ENCODE data around the gene DUSP23. TPM values are rescaled to one million over a fixed set of nuclear protein-coding genes. Genes with fewer than 3 reads are reported as not detected.

Gene DUSP23
- total RNA-seq, 6 experiments from 2014 or later: 28.3 to 125 (median 69.4) TPM

GRCh38 chr1:159791461-159791860, 10.7 kb downstream of the DUSP23 start:
- TF ChIP-seq, protein P1, sequence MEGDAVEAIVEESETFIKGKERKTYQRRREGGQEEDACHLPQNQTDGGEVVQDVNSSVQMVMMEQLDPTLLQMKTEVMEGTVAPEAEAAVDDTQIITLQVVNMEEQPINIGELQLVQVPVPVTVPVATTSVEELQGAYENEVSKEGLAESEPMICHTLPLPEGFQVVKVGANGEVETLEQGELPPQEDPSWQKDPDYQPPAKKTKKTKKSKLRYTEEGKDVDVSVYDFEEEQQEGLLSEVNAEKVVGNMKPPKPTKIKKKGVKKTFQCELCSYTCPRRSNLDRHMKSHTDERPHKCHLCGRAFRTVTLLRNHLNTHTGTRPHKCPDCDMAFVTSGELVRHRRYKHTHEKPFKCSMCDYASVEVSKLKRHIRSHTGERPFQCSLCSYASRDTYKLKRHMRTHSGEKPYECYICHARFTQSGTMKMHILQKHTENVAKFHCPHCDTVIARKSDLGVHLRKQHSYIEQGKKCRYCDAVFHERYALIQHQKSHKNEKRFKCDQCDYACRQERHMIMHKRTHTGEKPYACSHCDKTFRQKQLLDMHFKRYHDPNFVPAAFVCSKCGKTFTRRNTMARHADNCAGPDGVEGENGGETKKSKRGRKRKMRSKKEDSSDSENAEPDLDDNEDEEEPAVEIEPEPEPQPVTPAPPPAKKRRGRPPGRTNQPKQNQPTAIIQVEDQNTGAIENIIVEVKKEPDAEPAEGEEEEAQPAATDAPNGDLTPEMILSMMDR (IDR thresholded peaks at IDR 0.05): no peak
- no peak for TF ChIP-seq POLR2A (IDR thresholded peaks at IDR 0.05)
- 21% methylated on average over 3 of the region's 3 CpGs for WGBS (ENCODE audit: insufficient coverage, low coverage, low lambda C conversion rate, missing lambda C conversion rate)
- intact Hi-C loops (cut with DNase I): loop anchor here in 1 of 2 donors (10.0 kb wide), 1 partner anchor 223 kb away; no protein-coding TSS in a partner anchor

GRCh38 chr1:159795534-159795933, 14.8 kb downstream of the DUSP23 start:
- H3K4me3 ChIP-seq: no peak overlapping the region
- H3K9me3 ChIP-seq: no peaks in the 10 kb centered on the region
- DNase-seq: no peak
- no peaks in the 10 kb centered on the region for H3K36me3 ChIP-seq
- TF ChIP-seq, protein P1 (IDR thresholded peaks at IDR 0.05): no peak
- TF ChIP-seq POLR2A (IDR thresholded peaks at IDR 0.05): no peak
- no peaks in the 10 kb centered on the region for H3K4me1 ChIP-seq
- H3K27ac ChIP-seq: no peak overlapping the region
- H3K27me3 ChIP-seq: no peaks in the 10 kb centered on the region
- intact Hi-C loops (cut with DNase I): loop anchor here (5.0 to 10.0 kb wide), 3 partner anchors 92 to 219 kb away; no protein-coding TSS in a partner anchor
- 44% methylated on average over 5 of the region's 5 CpGs for whole genome bisulfite sequencing (ENCODE audit: insufficient coverage, low coverage, low lambda C conversion rate, missing lambda C conversion rate)
- no peak for ATAC-seq

More at GRCh38 chr1:159791461-159791860, 10.7 kb downstream of the DUSP23 start:
- no peak overlapping the region for H3K27ac ChIP-seq
- H3K9me3 ChIP-seq: no peaks in the 10 kb centered on the region
- peaks cover 0 to 4% (median 0%) of the 10 kb centered on the region in 4 donors for H3K4me1 ChIP-seq
- ATAC-seq (no peak), DNase-seq (no peak)
- no peak overlapping the region for H3K4me3 ChIP-seq
- H3K27me3 ChIP-seq: no peaks in the 10 kb centered on the region
- H3K36me3 ChIP-seq: no peaks in the 10 kb centered on the region

- H3K27ac ChIP-seq: no peak overlapping the region
- no peaks in the 10 kb centered on the region for H3K36me3 ChIP-seq
- no peaks in the 10 kb centered on the region for H3K4me1 ChIP-seq
- WGBS (ENCODE audit: insufficient coverage, low coverage, low lambda C conversion rate, missing lambda C conversion rate): 0% methylated on average over 2 of the region's 2 CpGs
- ATAC-seq (peak; percentile 89 to 97 (median 94)), DNase-seq (peak; percentile 47 to 60 (median 53))
- no peaks in the 10 kb centered on the region for H3K27me3 ChIP-seq
- no peak for TF ChIP-seq POLR2A (IDR thresholded peaks at IDR 0.05)
- TF ChIP-seq, protein P1 (IDR thresholded peaks at IDR 0.05): peak; percentile 74 to 84 (median 80)
- intact Hi-C loops (cut with DNase I): loop anchor here (5.0 to 10.0 kb wide), 3 partner anchors 88 to 216 kb away; no protein-coding TSS in a partner anchor
- no peak overlapping the region for H3K4me3 ChIP-seq
- no peaks in the 10 kb centered on the region for H3K9me3 ChIP-seq
These were observed 18.1 kb downstream of the DUSP23 start for GRCh38 chr1:159798893-159799292.

DNA sequence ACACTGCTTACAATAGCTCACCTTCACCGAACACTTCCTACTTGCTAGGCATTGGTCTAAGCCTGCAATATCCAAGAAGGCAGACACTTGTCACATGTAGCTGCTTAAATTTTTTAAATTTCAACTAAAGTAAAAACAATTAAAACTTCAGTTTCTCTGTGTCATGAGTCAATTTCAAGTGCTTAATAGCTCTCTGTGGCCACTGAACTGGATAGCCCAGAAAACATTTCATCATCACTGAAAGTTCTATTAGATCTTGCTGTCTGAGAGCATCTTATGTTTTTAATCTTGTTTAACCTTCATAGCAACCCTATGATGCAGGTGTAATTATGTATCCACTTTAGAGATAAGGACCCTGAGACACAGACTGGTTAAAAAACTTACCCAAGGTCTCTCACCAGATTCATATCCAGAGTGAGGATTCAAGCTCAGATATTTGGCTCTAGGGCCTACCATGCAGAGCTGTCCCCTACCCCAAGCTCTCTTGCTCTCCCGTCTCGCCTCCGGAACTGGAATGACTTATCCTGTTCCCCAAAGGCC, 18.8 kb downstream of the DUSP23 start:
- Histone ChIP-seq H3K4me1 (no peaks in the 10 kb centered on the region), H3K9me3 (no peaks in the 10 kb centered on the region), H3K27ac (no peak overlapping the region), H3K27me3 (no peaks in the 10 kb centered on the region), H3K36me3 (no peaks in the 10 kb centered on the region), H3K4me3 (no peak overlapping the region)
- intact Hi-C loops (cut with DNase I): loop anchor here (5.0 to 10.0 kb wide), 3 partner anchors 88 to 215 kb away; no protein-coding TSS in a partner anchor
- ATAC-seq (no peak), DNase-seq (no peak)
- no peak for TF ChIP-seq POLR2A (IDR thresholded peaks at IDR 0.05)
- TF ChIP-seq, protein P1 (IDR thresholded peaks at IDR 0.05): no peak
- 92% methylated on average over 3 of the region's 4 CpGs for WGBS (ENCODE audit: insufficient coverage, low coverage, low lambda C conversion rate, missing lambda C conversion rate)
